Hair follicle dermal papilla cell (primary cell): ENCODE data around the gene LYRM7. TPM values are rescaled to one million over a fixed set of nuclear protein-coding genes. Genes with fewer than 3 reads are reported as not detected.

Experiments
- total RNA-seq: library from RNA; depleted of rRNA; stranded (reverse); fragments of >200 nt; gene quantifications from 2 replicates; pipeline ENCODE4 v1.2.3, GENCODE V29; 2012

LYRM7 gene
- 7.8 and 9.9 TPM in 2 replicates for total RNA-seq

GRCh38 chr5:131170540-131171275, at the start of gene LYRM7:
LYRM7 (plus strand) TSS chr5:131170944; CDS start chr5:131171021, 77 bp downstream.

GRCh38 chr5:131165119-131165727, 5.5 kb upstream of the LYRM7 start, which contains the start of gene HINT1:
HINT1 (minus strand) TSS chr5:131165256; CDS start chr5:131165205, 51 bp downstream.

Other genes starting within 250 kb of the LYRM7 start
- gene HINT1, start 5.7 kb upstream of the LYRM7 start, total RNA-seq, result 92.2 and 127 TPM in 2 replicates
- gene CDC42SE2, start 93.1 kb downstream of the LYRM7 start, total RNA-seq, result 22.6 and 23.9 TPM in 2 replicates